PC-3 (cell line): ENCODE results near the gene DAPK3. TPM values are rescaled to one million over a fixed set of nuclear protein-coding genes. Genes with fewer than 3 reads are reported as not detected.
"Not testable (repeated sequence)": the region's sequence is repeated elsewhere in the genome, so short reads cannot be mapped to it uniquely, and the experiment has no call there.

ENCODE experiments used
- ATAC-seq: fragments of 200-7000 bp; cut with Tn5 transposase; 2 replicates; pipeline ENCODE4 v1.9.1; 2020; ENCODE audit warnings: mild to moderate bottlenecking, moderate library complexity
- BruUV-seq: library from RNA; stranded (reverse); fragments of 400-500 nt; replicated peaks from 2 replicates; lab custom pipeline; 2021; lab: Mats Ljungman, UMichigan
- CTCF ChIA-PET: fragments of 300-600 bp; sonication (Branson Sonifier 250); formaldehyde crosslinking; loops from one replicate; lab custom pipeline; 2022; ENCODE audit warnings: antibody characterized with exemption; lab: Charles Lee
- POLR2A ChIA-PET: fragments of 300-600 bp; sonication (Branson Sonifier 250); formaldehyde crosslinking; loops from one replicate; lab custom pipeline; 2022; ENCODE audit warnings: antibody characterized with exemption; ENCODE audit not compliant: unreplicated experiment; lab: Charles Lee
- DNase-seq: peaks from one replicate; pipeline ENCODE4 v3.0.0-alpha.2; 2015
- H2AFZ ChIP-seq: fragments of 300-600 bp; sonication (generic); 2 replicates; pipeline ENCODE4 v1.6.0; 2016; ENCODE audit warnings: antibody characterized with exemption, low read length
- H3F3A ChIP-seq: fragments of 300-600 bp; sonication (generic); one replicate; pipeline ENCODE4 v1.6.0; 2017; ENCODE audit warnings: antibody characterized with exemption, low read length, control low read depth, mild to moderate bottlenecking; ENCODE audit not compliant: unreplicated experiment
- H3K27ac ChIP-seq: fragments of 300-600 bp; sonication (generic); 2 replicates; pipeline ENCODE4 v1.5.1; 2016; ENCODE audit warnings: mild to moderate bottlenecking, low read length
- H3K27me3 ChIP-seq: fragments of 300-600 bp; sonication (generic); 2 replicates; pipeline ENCODE4 v1.6.1; 2016; ENCODE audit warnings: low read length, mixed read lengths
- H3K36me3 ChIP-seq: fragments of 300-600 bp; sonication (generic); 2 replicates; pipeline ENCODE4 v1.6.1; 2016; ENCODE audit warnings: low read depth, mixed run types, low read length, mixed read lengths
- H3K4me1 ChIP-seq: fragments of 300-600 bp; sonication (generic); 2 replicates; pipeline ENCODE4 v1.5.1; 2016; ENCODE audit warnings: low read length; ENCODE audit not compliant: insufficient read depth
- H3K4me2 ChIP-seq: fragments of 300-600 bp; sonication (generic); 2 replicates; pipeline ENCODE4 v1.6.0; 2016; ENCODE audit warnings: low read length
- H3K4me3 ChIP-seq: fragments of 300-600 bp; sonication (generic); 2 replicates; pipeline ENCODE4 v1.5.1; 2016; ENCODE audit warnings: mild to moderate bottlenecking, low read length, mixed read lengths
- H3K79me2 ChIP-seq: fragments of 300-600 bp; sonication (generic); 2 replicates; pipeline ENCODE4 v1.6.1; 2017; ENCODE audit warnings: low read length, mixed read lengths
- H3K9ac ChIP-seq: fragments of 300-600 bp; sonication (generic); 2 replicates; pipeline ENCODE4 v1.6.0; 2016; ENCODE audit warnings: mild to moderate bottlenecking, low read length
- H3K9me2 ChIP-seq: fragments of 300-600 bp; sonication (generic); replicated peaks from 2 replicates; pipeline ENCODE4 v1.6.1; 2016; ENCODE audit warnings: mixed run types, low read length, mixed read lengths
- H3K9me3 ChIP-seq: fragments of 300-600 bp; sonication (generic); 2 replicates; pipeline ENCODE4 v1.6.1; 2016; ENCODE audit warnings: low read length, mixed read lengths
- H4K20me1 ChIP-seq: fragments of 300-600 bp; sonication (generic); 2 replicates; pipeline ENCODE4 v1.6.1; 2016; ENCODE audit warnings: low read length, mixed read lengths
- EZH2 ChIP-seq: fragments of 300-600 bp; sonication (generic); IDR thresholded peaks from one replicate; pipeline ENCODE4 v1.6.1; 2017; ENCODE audit warnings: antibody characterized with exemption, mild to moderate bottlenecking, low read length; ENCODE audit not compliant: unreplicated experiment
- EZH2phosphoT487 ChIP-seq: fragments of 300-600 bp; sonication (generic); IDR thresholded peaks from 2 replicates; pipeline ENCODE4 v1.6.1; 2018; ENCODE audit warnings: mild to moderate bottlenecking, antibody characterized with exemption, low read length, borderline replicate concordance
- intact Hi-C: fragments of 100-400 bp; cut with micrococcal nuclease; formaldehyde crosslinking; loops from 2 replicates; pipeline ENCODE4 v1.9.0; 2023
- total RNA-seq: library from RNA; depleted of rRNA; stranded (reverse); fragments of >200 nt; gene quantifications from 2 replicates; pipeline ENCODE4 v1.2.3, GENCODE V29; 2014
- TF ChIP-seq, protein P1 (sequence below): fragments of 300-600 bp; sonication (generic); conservative IDR thresholded peaks from 2 replicates; pipeline ENCODE4 v1.5.1; 2017; ENCODE audit warnings: antibody characterized with exemption, low read depth, mild to moderate bottlenecking, low read length

Gene DAPK3
- total RNA-seq, 1 experiment from 2014 or later, result 94.2 TPM

DNA sequence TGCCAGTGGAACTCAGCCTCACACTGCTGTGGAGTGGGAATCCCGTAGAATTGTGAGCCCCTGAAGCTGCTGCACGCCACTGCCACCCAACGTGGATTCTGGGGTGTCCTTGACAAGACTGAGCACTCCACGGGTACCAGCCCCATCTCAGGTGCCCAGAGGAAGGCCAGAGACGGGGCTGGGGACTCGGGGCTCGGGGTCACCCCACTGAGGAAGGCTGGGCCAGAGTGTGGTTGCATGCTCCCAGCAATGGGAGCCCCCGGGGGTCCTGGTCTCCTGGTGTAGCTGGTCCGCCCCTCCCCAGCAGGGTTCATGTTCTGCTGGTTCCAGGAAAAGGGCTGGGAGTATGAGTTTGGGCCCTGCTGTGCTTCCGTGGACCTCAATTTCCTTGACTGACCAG, 15.2 kb downstream of the DAPK3 start:
- Histone ChIP-seq H4K20me1 (no peaks in the 10 kb centered on the region), H3F3A (no peaks in the 10 kb centered on the region), H3K9me2 (no peaks in the 10 kb centered on the region), H3K4me3 (no peak overlapping the region), H3K4me1 (no peaks in the 10 kb centered on the region), H3K36me3 (no peaks in the 10 kb centered on the region; the same call in 1 of the 2 replicates), H2AFZ (no peak overlapping the region), H3K4me2 (no peak overlapping the region), H3K27ac (no peak overlapping the region), H3K79me2 (no peaks in the 10 kb centered on the region), H3K27me3 (no peaks in the 10 kb centered on the region), H3K9ac (no peak overlapping the region), H3K9me3 (no peaks in the 10 kb centered on the region)
- CTCF ChIA-PET, result no interaction called here
- POLR2A ChIA-PET, result no interaction called here
- ATAC-seq (no peak), DNase-seq (no peak)
- BruUV-seq, result no TSS peak
- no peak for TF ChIP-seq EZH2phosphoT487
- TF ChIP-seq, protein P1, sequence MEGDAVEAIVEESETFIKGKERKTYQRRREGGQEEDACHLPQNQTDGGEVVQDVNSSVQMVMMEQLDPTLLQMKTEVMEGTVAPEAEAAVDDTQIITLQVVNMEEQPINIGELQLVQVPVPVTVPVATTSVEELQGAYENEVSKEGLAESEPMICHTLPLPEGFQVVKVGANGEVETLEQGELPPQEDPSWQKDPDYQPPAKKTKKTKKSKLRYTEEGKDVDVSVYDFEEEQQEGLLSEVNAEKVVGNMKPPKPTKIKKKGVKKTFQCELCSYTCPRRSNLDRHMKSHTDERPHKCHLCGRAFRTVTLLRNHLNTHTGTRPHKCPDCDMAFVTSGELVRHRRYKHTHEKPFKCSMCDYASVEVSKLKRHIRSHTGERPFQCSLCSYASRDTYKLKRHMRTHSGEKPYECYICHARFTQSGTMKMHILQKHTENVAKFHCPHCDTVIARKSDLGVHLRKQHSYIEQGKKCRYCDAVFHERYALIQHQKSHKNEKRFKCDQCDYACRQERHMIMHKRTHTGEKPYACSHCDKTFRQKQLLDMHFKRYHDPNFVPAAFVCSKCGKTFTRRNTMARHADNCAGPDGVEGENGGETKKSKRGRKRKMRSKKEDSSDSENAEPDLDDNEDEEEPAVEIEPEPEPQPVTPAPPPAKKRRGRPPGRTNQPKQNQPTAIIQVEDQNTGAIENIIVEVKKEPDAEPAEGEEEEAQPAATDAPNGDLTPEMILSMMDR, result no peak
- no peak for TF ChIP-seq EZH2
- intact Hi-C loops, result no loop called here

DNA sequence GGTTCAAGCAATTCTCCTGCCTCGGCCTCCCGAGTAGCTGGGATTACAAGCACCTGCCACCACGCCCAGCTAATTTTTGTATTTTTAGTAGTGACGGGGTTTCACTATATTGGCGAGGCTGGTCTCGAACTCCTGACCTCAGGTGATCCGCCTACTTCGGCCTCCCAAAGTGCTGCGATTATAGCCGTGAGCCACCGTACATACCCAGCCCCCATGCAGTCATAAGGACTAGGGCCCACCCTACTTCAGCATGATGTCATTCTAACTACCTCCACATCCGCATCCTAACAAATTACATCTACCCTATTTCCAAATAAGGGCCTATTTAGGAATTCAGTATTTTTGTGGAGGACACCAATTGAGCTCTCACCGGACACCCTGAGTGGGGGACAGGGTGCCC, 15.6 kb downstream of the DAPK3 start:
- H3K79me2 ChIP-seq, H3K4me1 ChIP-seq, H3K4me3 ChIP-seq, intact Hi-C loops, H2AFZ ChIP-seq, POLR2A ChIA-PET, H3K27me3 ChIP-seq, ATAC-seq, DNase-seq, H3K9ac ChIP-seq, CTCF ChIA-PET, H3K36me3 ChIP-seq, H3K27ac ChIP-seq, H3F3A ChIP-seq, H3K9me2 ChIP-seq, H3K9me3 ChIP-seq, H4K20me1 ChIP-seq, H3K4me2 ChIP-seq, BruUV-seq: not testable (repeated sequence)

DNA sequence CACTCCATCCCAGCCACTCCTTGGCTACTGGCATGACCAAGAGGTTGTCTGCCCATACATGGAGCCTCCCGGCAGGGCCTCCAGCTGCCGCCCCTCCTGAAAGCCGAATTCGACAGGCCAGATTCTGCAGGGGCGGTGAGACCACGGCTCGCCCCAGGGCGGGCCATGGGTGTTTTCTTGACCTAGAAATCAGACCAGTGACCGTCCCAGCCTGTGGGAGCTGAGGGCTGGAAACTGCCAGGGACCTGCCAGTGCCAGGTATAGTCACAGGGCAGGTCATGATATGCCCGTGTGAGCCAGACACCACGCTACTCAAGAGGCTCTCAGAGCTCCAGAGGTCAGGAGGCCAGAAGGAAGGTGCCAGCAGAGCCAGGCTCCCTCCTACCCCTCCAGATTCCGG, 16.8 kb downstream of the DAPK3 start:
- Histone ChIP-seq H3K9me2 (no peaks in the 10 kb centered on the region), H3F3A (no peaks in the 10 kb centered on the region), H4K20me1 (no peaks in the 10 kb centered on the region), H3K9ac (no peak overlapping the region), H3K4me3 (no peak overlapping the region), H3K79me2 (no peaks in the 10 kb centered on the region), H3K36me3 (no peaks in the 10 kb centered on the region), H3K4me1 (no peaks in the 10 kb centered on the region), H3K9me3 (no peaks in the 10 kb centered on the region), H2AFZ (no peak overlapping the region), H3K4me2 (no peak overlapping the region), H3K27me3 (no peaks in the 10 kb centered on the region), H3K27ac (no peak overlapping the region)
- no TSS peak for BruUV-seq
- ChIA-PET CTCF (no interaction called here), POLR2A (no interaction called here)
- ATAC-seq (no peak), DNase-seq (no peak)
- TF ChIP-seq EZH2phosphoT487, result no peak
- TF ChIP-seq, protein P1, result no peak
- no peak for TF ChIP-seq EZH2
- intact Hi-C loops, result no loop called here

DNA sequence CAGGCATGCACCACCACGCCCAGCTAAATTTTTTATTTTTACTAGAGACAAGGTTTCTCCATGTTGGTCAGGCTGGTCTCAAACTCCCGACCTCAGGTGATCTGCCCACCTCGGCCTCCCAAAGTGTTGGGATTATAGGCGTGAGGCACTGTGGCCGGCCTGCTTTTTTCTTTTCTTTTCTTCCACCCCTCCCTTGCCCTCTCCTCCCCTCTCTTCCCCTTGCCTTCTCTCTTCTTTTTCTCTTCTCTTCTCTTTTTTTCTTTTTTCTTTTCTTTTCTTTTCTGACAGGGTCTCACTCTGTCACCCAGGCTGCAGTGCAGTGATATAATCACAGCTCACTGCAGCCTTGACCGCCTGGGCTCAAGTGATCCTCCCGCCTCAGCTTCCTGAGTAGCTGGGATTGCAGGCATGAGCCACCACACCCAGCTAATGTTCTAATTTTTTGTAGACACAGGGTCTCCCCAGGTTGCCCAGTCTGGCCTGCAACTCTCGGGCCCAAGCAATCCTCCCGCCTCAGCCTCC, 18.1 kb downstream of the DAPK3 start:
- H3K4me3 ChIP-seq, H3K4me1 ChIP-seq, H3K27me3 ChIP-seq, H4K20me1 ChIP-seq, ATAC-seq, H3K79me2 ChIP-seq, POLR2A ChIA-PET, BruUV-seq, CTCF ChIA-PET, H3K36me3 ChIP-seq, H3K9me3 ChIP-seq, H3F3A ChIP-seq, H2AFZ ChIP-seq, H3K27ac ChIP-seq, intact Hi-C loops, DNase-seq, H3K4me2 ChIP-seq, H3K9ac ChIP-seq, H3K9me2 ChIP-seq: not testable (repeated sequence)
